Measurements from ENCODE around the gene TXNDC12. TPM values are rescaled to one million over a fixed set of nuclear protein-coding genes. Genes with fewer than 3 reads are reported as not detected.

The TXNDC12 gene
- total and polyA plus RNA-seq, 9 of the 15 experiments (the other 6 are each of a cell fraction or from before 2014, with no cell fraction given) = 17.0 to 60.8 (median 37.8) TPM

- TF ChIP-seq MAFK (IDR thresholded peaks at IDR 0.05; ENCODE audit: low read length) (peak; percentile 68), CTBP1 (IDR thresholded peaks at IDR 0.05; ENCODE audit: borderline replicate concordance) (no peak; the same call in 1 of the 2 replicates), BCLAF1 (IDR thresholded peaks at IDR 0.05; ENCODE audit: borderline replicate concordance in 1 of 2, control insufficient read depth in 1 of 2, low read depth in 2 of 2, low read length in 1 of 2) (no peak), CBX1 (IDR thresholded peaks at IDR 0.05; ENCODE audit: low read depth) (no peak), SAP30 (IDR thresholded peaks at IDR 0.05; ENCODE audit: borderline replicate concordance, insufficient read depth, low read depth, low read length, poor library complexity, severe bottlenecking) (no peak), THRB (CRISPR knock-in tag; conservative IDR thresholded peaks at IDR 0.05) (no peak), USF2 (CRISPR knock-in tag; IDR thresholded peaks at IDR 0.05) (no peak), ARID1B (IDR thresholded peaks at IDR 0.05) (peak; percentile 53), MXI1 (IDR thresholded peaks at IDR 0.05; ENCODE audit: low read depth, low read length) (no peak), ZNF197 (CRISPR knock-in tag; IDR thresholded peaks at IDR 0.05; ENCODE audit: low read depth) (no peak), ZNF561 (CRISPR knock-in tag; conservative IDR thresholded peaks at IDR 0.05) (no peak), MAFF (IDR thresholded peaks at IDR 0.05; ENCODE audit: low read length) (peak; percentile 84; the same call in 1 of the 2 replicates), CBX8 (IDR thresholded peaks at IDR 0.05; ENCODE audit: borderline replicate concordance, extremely low read depth, low read depth, low read length, poor library complexity, severe bottlenecking) (no peak), DACH1 (IDR thresholded peaks at IDR 0.05; ENCODE audit: partially characterized antibody) (peak; percentile 48), KLF16 (IDR thresholded peaks at IDR 0.05) (no peak), ATF3 (IDR thresholded peaks at IDR 0.05) (no peak), ATF3 (CRISPR knock-in tag; conservative IDR thresholded peaks at IDR 0.05) (no peak), HDAC3 (IDR thresholded peaks at IDR 0.05; ENCODE audit: borderline replicate concordance, partially characterized antibody) (no peak), DEAF1 (CRISPR knock-in tag; IDR thresholded peaks at IDR 0.05) (no peak)
Measured at GRCh38 chr1:52007215-52008002, 47.6 kb downstream of the TXNDC12 start (continued).
